WI38 (cell line): ENCODE results near the gene UBL3.

Experiments
- H3K4me3 ChIP-seq: 2 replicates; pipeline ENCODE4 v1.5.1; 2011; ENCODE audit warnings: low read depth, mild to moderate bottlenecking, control low read depth, low read length
- CTCF ChIP-seq: IDR thresholded peaks from 2 replicates; pipeline ENCODE4 v1.5.1; 2012; ENCODE audit warnings: low read depth, mild to moderate bottlenecking, control low read depth, low read length

UBL3 gene

GRCh38 chr13:29850213-29850898 is at the start of gene UBL3:
UBL3 (minus strand) TSS chr13:29850617; CDS start chr13:29849538, 1,079 bp downstream.
- no peak for TF ChIP-seq CTCF
- H3K4me3 ChIP-seq: peak within 1 kb of the TSS; percentile 96

GRCh38 chr13:29897102-29897501 is 46.7 kb upstream of the UBL3 start:
- H3K4me3 ChIP-seq: no peak overlapping the region
- TF ChIP-seq CTCF: no peak

GRCh38 chr13:29893438-29893837 is 43.0 kb upstream of the UBL3 start:
- no peak for TF ChIP-seq CTCF
- H3K4me3 ChIP-seq: no peak overlapping the region

- no peak for TF ChIP-seq CTCF
- no peak overlapping the region for H3K4me3 ChIP-seq
Observed at GRCh38 chr13:29892151-29892550, 41.7 kb upstream of the UBL3 start.

GRCh38 chr13:29889111-29889510 is 38.7 kb upstream of the UBL3 start:
- TF ChIP-seq CTCF: no peak
- no peak overlapping the region for H3K4me3 ChIP-seq

GRCh38 chr13:29888306-29888705 is 37.9 kb upstream of the UBL3 start:
- TF ChIP-seq CTCF: no peak
- no peak overlapping the region for H3K4me3 ChIP-seq

- H3K4me3 ChIP-seq: no peak overlapping the region
- no peak for TF ChIP-seq CTCF
Observed at GRCh38 chr13:29887686-29888085, 37.3 kb upstream of the UBL3 start.
